IPS-11a (cell line): ENCODE measurements around the gene TNN.

Experiments
- H3K4me3 ChIP-seq: one replicate; pipeline ENCODE4 v1.5.1; 2013; ENCODE audit warnings: low read depth, low read length, control low read depth

The TNN gene

DNA sequence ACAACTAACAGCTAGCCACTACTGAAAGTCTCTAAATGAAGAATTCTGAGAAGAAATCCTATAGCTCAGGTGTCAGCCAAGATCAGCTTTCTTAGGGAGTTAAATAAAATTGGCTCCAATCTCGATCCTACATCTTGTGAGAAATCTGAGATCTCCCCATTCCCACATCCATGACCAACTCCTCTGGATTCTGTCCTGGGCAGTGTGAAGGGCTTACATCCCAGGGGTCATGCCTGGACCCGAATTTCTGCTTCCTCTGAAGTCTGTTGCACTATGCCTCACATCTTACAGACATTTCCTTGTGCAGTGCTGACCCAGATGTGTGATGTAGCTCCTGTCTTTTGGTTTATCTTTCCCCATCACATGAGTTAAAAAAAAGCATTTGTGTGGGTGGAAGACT lies 4.8 kb upstream of the TNN start:
- H3K4me3 ChIP-seq = no peak overlapping the region

- no peak overlapping the region for H3K4me3 ChIP-seq
Measured at GRCh38 chr1:175070818-175071217, 3.2 kb downstream of the TNN start.

- H3K4me3 ChIP-seq = no peak overlapping the region
Measured at GRCh38 chr1:175071276-175071943, 3.8 kb downstream of the TNN start.

GRCh38 chr1:175072099-175072951 lies 4.7 kb downstream of the TNN start:
- H3K4me3 ChIP-seq = no peak overlapping the region

DNA sequence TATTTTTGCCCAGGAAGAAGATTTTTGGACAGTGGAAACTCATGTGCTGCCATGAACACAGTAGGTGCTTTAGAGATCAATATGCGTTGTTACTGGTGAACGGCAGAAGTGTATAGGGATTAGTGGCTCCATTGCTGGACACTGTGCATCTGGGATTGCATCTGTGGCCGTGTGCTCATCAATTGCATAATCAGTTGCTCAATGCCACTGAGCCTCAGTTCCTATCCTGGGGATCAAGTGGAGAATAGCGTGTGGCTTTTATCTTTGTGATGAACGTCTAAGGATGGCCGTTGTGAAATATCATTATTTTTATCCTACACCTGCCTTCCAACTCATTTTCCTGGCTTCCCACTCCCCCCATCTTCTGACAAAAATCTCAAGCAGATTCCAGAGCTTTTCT lies 5.4 kb downstream of the TNN start:
- no peak overlapping the region for H3K4me3 ChIP-seq

- no peak overlapping the region for H3K4me3 ChIP-seq
Measured at GRCh38 chr1:175073633-175074032, 6.0 kb downstream of the TNN start.

GRCh38 chr1:175075572-175076568 lies 8.2 kb downstream of the TNN start:
- no peak overlapping the region for H3K4me3 ChIP-seq

- H3K4me3 ChIP-seq = no peak overlapping the region
Measured at GRCh38 chr1:175077356-175078030, 9.9 kb downstream of the TNN start.

DNA sequence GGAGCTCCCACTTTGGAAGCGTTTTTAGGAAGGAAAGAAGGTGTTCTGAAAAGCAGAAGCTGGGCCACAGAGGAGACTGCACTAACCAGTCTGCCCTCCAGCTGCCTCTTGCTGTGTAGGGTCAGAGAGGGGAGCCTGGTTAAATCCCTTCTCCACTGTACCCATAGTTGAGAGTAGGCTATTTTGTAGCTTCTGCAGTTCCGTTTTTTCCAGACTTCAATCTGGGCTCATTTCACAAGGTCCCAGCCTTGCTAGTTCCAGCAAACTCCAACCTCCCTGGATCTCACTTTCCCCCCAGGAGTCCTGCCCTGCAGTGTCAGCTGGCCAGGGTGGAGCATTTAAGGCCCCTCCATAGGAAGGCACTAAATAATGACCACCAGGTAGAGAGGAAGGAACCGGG lies 11.0 kb downstream of the TNN start:
- no peak overlapping the region for H3K4me3 ChIP-seq

DNA sequence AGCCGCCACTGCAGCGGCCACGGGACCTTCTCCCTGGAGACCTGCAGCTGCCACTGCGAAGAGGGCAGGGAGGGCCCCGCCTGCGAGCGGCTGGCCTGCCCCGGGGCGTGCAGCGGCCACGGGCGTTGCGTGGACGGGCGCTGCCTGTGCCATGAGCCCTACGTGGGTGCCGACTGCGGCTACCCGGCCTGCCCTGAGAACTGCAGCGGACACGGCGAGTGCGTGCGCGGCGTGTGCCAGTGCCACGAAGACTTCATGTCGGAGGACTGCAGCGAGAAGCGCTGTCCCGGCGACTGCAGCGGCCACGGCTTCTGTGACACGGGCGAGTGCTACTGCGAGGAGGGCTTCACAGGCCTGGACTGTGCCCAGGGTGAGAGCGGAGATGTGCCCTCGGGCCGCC lies 11.7 kb downstream of the TNN start:
- no peak overlapping the region for H3K4me3 ChIP-seq

- no peak overlapping the region for H3K4me3 ChIP-seq
Measured at GRCh38 chr1:175080030-175080429, 12.4 kb downstream of the TNN start.

GRCh38 chr1:175081983-175082382 lies 14.3 kb downstream of the TNN start:
- no peak overlapping the region for H3K4me3 ChIP-seq

GRCh38 chr1:175088525-175088951 lies 20.9 kb downstream of the TNN start:
- no peak overlapping the region for H3K4me3 ChIP-seq

DNA sequence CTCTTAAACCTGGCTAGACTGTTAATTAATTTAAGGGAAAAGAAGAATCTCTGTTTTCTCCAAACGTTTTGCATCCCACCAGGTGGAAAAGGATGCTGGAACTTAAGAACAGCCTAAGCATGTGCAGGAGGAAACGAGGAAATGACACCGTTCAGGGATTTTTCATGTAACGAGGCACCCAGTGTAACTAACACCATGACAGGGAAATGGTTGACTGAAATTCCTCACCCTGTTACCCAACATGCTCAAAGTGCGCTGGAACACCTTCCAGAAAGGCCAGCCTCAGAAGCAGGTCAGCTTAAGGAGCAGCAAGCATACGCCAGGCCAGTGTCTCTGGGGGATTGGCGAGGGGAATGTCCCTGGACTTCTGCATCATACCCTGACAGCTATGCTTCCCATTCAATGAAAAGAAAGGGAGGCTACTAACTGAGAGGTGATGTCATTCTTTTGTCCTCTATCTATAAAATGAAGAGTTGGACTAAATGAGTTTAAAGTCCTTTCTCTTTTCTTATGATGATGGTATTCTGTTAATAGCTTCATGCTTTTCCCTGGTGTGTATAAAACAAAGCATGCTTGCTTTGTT lies 21.6 kb downstream of the TNN start:
- no peak overlapping the region for H3K4me3 ChIP-seq

DNA sequence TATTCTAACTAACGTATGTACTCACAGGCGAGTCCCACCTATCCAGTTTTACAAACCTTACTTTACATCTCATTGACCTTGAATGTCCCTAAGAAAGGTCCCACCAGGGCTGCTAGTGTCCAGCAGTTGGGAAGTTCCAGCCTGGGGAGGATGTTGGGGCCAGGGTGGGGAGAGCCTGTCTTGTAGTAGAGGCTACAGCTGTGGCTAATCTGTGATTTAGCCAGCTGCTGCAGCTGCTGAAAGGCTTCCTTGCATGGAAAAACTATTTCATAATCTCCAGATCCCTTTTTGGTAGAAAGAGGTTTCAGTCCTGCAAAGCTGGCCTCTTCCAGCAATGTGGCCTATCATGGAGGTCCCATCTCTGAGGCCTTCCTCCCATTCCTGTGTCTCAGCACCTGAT lies 23.1 kb downstream of the TNN start:
- no peak overlapping the region for H3K4me3 ChIP-seq

- H3K4me3 ChIP-seq = no peak overlapping the region
Measured at GRCh38 chr1:175094626-175095025, 27.0 kb downstream of the TNN start.

- H3K4me3 ChIP-seq = no peak overlapping the region
Measured at GRCh38 chr1:175095069-175095468, 27.4 kb downstream of the TNN start.

DNA sequence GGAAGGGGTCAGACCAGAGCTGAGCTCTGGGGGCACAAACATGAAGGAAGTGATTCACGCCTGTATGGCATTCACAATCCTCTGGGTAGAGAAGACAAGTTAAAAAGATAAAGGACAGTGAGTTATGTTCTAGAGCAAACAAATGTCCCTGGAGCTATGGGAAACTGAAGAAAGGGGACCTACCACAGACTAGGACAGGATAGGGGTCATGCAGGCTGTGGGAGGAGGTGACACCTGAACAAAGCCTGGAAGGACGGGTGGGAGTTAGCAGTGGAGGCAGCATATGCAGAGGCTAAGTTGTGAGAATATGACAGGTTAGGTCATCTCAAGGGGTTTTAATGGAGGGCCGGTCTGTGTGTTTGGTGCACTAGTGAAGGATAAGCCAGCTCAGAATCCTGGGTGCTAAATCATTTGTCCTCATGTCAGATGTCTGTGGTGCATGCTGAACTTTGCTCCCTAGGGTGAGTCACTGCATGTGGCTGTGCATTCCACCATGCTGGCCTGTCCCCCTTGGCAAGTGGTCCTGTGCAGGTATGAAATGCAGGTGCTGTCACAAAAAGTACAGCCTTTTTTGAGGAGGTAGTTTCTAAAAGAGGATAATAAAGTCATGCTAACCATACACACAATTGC lies 28.5 kb downstream of the TNN start:
- H3K4me3 ChIP-seq = no peak overlapping the region

- no peak overlapping the region for H3K4me3 ChIP-seq
Measured at GRCh38 chr1:175097361-175097760, 29.7 kb downstream of the TNN start.

- no peak overlapping the region for H3K4me3 ChIP-seq
Measured at GRCh38 chr1:175099916-175100315, 32.3 kb downstream of the TNN start.
